ENCODE measurements around the gene ACSBG1. TPM values are rescaled to one million over a fixed set of nuclear protein-coding genes. Genes with fewer than 3 reads are reported as not detected.

ACSBG1 gene
- total and polyA plus RNA-seq, 2 of the 8 experiments (the other 6 are each of a cell fraction or from before 2014, with no cell fraction given), result 5.4 to 7.1 TPM

DNA sequence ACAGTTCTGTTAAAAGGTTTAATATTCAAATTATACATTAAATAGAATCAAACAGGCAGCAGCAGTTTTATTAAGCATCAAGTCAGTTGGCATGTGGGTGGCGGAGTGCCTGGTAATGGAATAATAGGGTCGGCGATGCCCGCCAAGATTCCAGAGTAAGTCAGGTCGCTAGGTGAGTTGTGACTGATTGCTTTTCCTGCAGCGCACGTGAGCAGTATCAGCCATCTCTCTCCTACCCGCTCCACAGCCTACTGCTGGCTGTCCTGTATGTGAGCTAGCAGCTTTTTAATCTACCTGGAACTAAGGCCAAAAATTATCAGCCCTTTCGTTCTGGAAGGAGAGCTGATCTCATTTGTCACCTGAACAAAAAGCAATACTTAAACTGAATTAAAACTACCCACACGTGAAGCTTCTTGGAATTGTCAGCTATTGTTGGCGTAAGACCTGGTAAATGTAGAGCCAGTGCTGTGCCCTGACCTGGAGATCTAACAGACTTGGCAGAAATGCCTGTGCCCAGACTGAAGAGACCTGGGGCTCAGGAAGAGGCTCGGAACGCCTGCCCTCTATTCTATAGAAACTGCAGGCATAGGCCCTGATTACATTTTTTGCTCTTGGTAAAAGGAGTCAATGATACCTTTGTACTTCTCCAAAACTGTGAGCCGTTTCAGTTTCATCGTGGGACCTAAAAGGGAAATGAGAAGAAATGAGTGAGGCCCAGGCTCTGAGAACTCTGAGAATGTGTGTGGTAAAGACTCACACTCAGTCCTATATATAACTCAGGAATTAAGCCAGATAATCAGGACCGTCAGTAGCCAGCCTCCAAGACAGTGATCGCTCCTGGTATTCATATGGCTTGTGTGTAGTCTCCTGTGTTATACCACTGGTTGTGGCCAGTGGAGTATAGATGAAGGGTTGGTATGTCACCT, 63.3 kb downstream of the ACSBG1 start:
- Histone ChIP-seq H2BK20ac (ENCODE audit: low read length) (no peak overlapping the region), H4K5ac (ENCODE audit: insufficient read length, low read depth, low read length) (no peak overlapping the region), H2BK12ac (ENCODE audit: low read depth, low read length) (no peak overlapping the region), H3K4me1 (replicated peaks in 1 of 4; ENCODE audit: control insufficient read depth in 3 of 4, insufficient read depth in 4 of 4, low read length in 3 of 4) (no peaks in the 10 kb centered on the region), H2AK5ac (ENCODE audit: low read depth, low read length) (no peak overlapping the region), H3K27me3 (replicated peaks in 1 of 4; ENCODE audit: control insufficient read depth in 3 of 4, extremely low read depth in 1 of 4, insufficient read depth in 3 of 4, low read length in 3 of 4) (no peaks in the 10 kb centered on the region), H4K20me1 (replicated peaks in 1 of 2; ENCODE audit: control insufficient read depth in 1 of 2, insufficient read depth in 2 of 2, low read length in 2 of 2) (peaks cover 2 to 3% of the 10 kb centered on the region in 2 experiments), H3K23me2 (ENCODE audit: low read depth, low read length) (no peaks in the 10 kb centered on the region), H3K4me3 (ENCODE audit: extremely low read depth in 1 of 4, insufficient read depth in 2 of 4, low read depth in 3 of 4, low read length in 4 of 4) (no peak overlapping the region), H4K91ac (replicated peaks; ENCODE audit: insufficient read length, low read length) (no peak overlapping the region), H3K23ac (ENCODE audit: insufficient read length) (no peak overlapping the region), H2AFZ (ENCODE audit: low read length) (no peak overlapping the region), H3K79me2 (ENCODE audit: control insufficient read depth in 1 of 2, insufficient read depth in 2 of 2, low read length in 2 of 2) (no peaks in the 10 kb centered on the region), H3K14ac (ENCODE audit: insufficient read length) (no peak overlapping the region), H3K36me3 (ENCODE audit: control insufficient read depth in 2 of 4, insufficient read depth in 4 of 4, low read length in 3 of 4) (peaks cover 3 to 13% (median 10%) of the 10 kb centered on the region in 4 experiments; a peak in 6 of 8 replicates), H4K8ac (ENCODE audit: extremely low read depth, insufficient read depth, low read length) (no peak overlapping the region), H3K18ac (ENCODE audit: extremely low read depth, low read length) (no peak overlapping the region), H2BK15ac (ENCODE audit: low read length) (no peak overlapping the region), H2BK120ac (replicated peaks; ENCODE audit: low read depth, low read length) (no peak overlapping the region), H3K56ac (replicated peaks; ENCODE audit: insufficient read length, low read depth, low read length) (no peak overlapping the region), H3K9ac (replicated peaks in 1 of 4; ENCODE audit: extremely low read depth in 1 of 4, low read depth in 3 of 4, low read length in 3 of 4) (no peak overlapping the region), H3K4me2 (ENCODE audit: insufficient read depth in 1 of 2, low read depth in 2 of 2, low read length in 2 of 2) (no peak overlapping the region), H3K27ac (ENCODE audit: low read depth, low read length) (no peak overlapping the region), H3K9me3 (ENCODE audit: insufficient read depth in 2 of 2, low read depth in 1 of 2, low read length in 1 of 2) (no peaks in the 10 kb centered on the region), H3K4ac (replicated peaks; ENCODE audit: insufficient read length, low read depth, low read length) (no peak overlapping the region), H3K79me1 (ENCODE audit: low read depth, low read length) (no peaks in the 10 kb centered on the region), H2BK5ac (ENCODE audit: low read depth, low read length) (no peak overlapping the region)
- no peak for DNase-seq (ENCODE audit: low read depth in 1 of 2, low spot score in 2 of 2)
- 92% methylated on average over 17 of the region's 17 CpGs; no CpG with 5 or more reads in 1 of the 2 experiments for WGBS, 2 experiments (ENCODE audit: extremely low coverage in 1 of 2, insufficient coverage in 1 of 2, insufficient read length in 1 of 2, insufficient replicate concordance in 2 of 2, low coverage in 1 of 2, low lambda C conversion rate in 2 of 2, missing lambda C conversion rate in 1 of 2)
- POLR2A ChIA-PET (ENCODE audit: partially characterized antibody), result no interaction called here
- no peak for FAIRE-seq
- CTCF ChIA-PET (ENCODE audit: partially characterized antibody), result interaction anchor here (0.8 to 19.5 kb wide), 6 partner anchors 9 to 68 kb away, joined by 3 to 285 read pairs (median 4); partner anchors contain the start of gene ACSBG1
- TF ChIP-seq SAP30 (IDR thresholded peaks at IDR 0.05; ENCODE audit: insufficient read depth, insufficient replicate concordance, low read length) (no peak), BCL11A (IDR thresholded peaks at IDR 0.05; ENCODE audit: low read depth in 2 of 2, low read length in 2 of 2) (no peak), TCF12 (IDR thresholded peaks at IDR 0.05; ENCODE audit: low read depth, low read length) (no peak), HDAC2 (IDR thresholded peaks at IDR 0.05; ENCODE audit: borderline replicate concordance in 1 of 2, low read depth in 2 of 2, low read length in 2 of 2) (no peak), FOSL1 (IDR thresholded peaks at IDR 0.05; ENCODE audit: insufficient read depth, low read depth, low read length) (no peak), CTBP2 (IDR thresholded peaks at IDR 0.05; ENCODE audit: borderline replicate concordance, insufficient read depth, insufficient read length, low read length) (no peak), CHD1 (IDR thresholded peaks at IDR 0.05; ENCODE audit: low read depth, low read length) (no peak), GABPA (IDR thresholded peaks at IDR 0.05; ENCODE audit: borderline replicate concordance, insufficient read depth, low read length) (no peak)
- TF ChIP-seq, protein P1, sequence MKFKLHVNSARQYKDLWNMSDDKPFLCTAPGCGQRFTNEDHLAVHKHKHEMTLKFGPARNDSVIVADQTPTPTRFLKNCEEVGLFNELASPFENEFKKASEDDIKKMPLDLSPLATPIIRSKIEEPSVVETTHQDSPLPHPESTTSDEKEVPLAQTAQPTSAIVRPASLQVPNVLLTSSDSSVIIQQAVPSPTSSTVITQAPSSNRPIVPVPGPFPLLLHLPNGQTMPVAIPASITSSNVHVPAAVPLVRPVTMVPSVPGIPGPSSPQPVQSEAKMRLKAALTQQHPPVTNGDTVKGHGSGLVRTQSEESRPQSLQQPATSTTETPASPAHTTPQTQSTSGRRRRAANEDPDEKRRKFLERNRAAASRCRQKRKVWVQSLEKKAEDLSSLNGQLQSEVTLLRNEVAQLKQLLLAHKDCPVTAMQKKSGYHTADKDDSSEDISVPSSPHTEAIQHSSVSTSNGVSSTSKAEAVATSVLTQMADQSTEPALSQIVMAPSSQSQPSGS (IDR thresholded peaks at IDR 0.05; ENCODE audit: low read length), result no peak

All from H1 (cell line).